HepG2 (cell line): ENCODE results near the gene ELL. TPM values are rescaled to one million over a fixed set of nuclear protein-coding genes. Genes with fewer than 3 reads are reported as not detected.
A peak's percentile ranks its signal among the peaks of the same experiment; 100 is the strongest.

Source experiments
- CCDC6 ChIP-seq: sonication (generic); formaldehyde crosslinking; IDR thresholded peaks from 2 replicates; pipeline ENCODE4 v1.8.1; 2022; ENCODE audit warnings: mild to moderate bottlenecking, missing genetic modification reagents, moderate library complexity
- CERS6 ChIP-seq: sonication (generic); formaldehyde crosslinking; IDR thresholded peaks from 2 replicates; pipeline ENCODE4 v1.5.0; 2020; ENCODE audit warnings: missing genetic modification reagents
- DBP ChIP-seq: sonication (generic); formaldehyde crosslinking; IDR thresholded peaks from 2 replicates; pipeline ENCODE4 v1.4.0; 2020; ENCODE audit warnings: missing genetic modification reagents; ENCODE audit errors: not compliant biosample characterization
- ELF4 ChIP-seq: sonication (generic); formaldehyde crosslinking; IDR thresholded peaks from 2 replicates; pipeline ENCODE4 v1.5.0; 2020; ENCODE audit warnings: missing genetic modification reagents, mild to moderate bottlenecking, moderate library complexity, borderline replicate concordance
- GPBP1L1 ChIP-seq: sonication (generic); formaldehyde crosslinking; IDR thresholded peaks from 2 replicates; pipeline ENCODE4 v1.5.0; 2020; ENCODE audit warnings: mild to moderate bottlenecking, missing genetic modification reagents
- JUND ChIP-seq: sonication (generic); formaldehyde crosslinking; IDR thresholded peaks from 2 replicates; pipeline ENCODE4 v1.8.0; 2022; ENCODE audit warnings: mild to moderate bottlenecking, missing genetic modification reagents
- KDM6A ChIP-seq: IDR thresholded peaks from 2 replicates; pipeline ENCODE4 v1.6.1; 2016; ENCODE audit warnings: low read depth
- LBX2 ChIP-seq: sonication (generic); formaldehyde crosslinking; IDR thresholded peaks from 2 replicates; pipeline ENCODE4 v1.5.0; 2020; ENCODE audit warnings: missing genetic modification reagents, mild to moderate bottlenecking, borderline replicate concordance
- MAF1 ChIP-seq: sonication (generic); formaldehyde crosslinking; IDR thresholded peaks from 2 replicates; pipeline ENCODE4 v1.5.0; 2020; ENCODE audit warnings: missing genetic modification reagents, borderline replicate concordance
- NR0B2 ChIP-seq: sonication (generic); formaldehyde crosslinking; IDR thresholded peaks from 2 replicates; pipeline ENCODE4 v1.4.0; 2020; ENCODE audit warnings: mild to moderate bottlenecking, missing genetic modification reagents
- PBX2 ChIP-seq: IDR thresholded peaks from 2 replicates; pipeline ENCODE4 v1.6.1; 2016; ENCODE audit warnings: control low read depth
- PRDM4 ChIP-seq: sonication (generic); formaldehyde crosslinking; IDR thresholded peaks from 2 replicates; pipeline ENCODE4 v1.9.0; 2021; ENCODE audit warnings: missing genetic modification reagents, borderline replicate concordance
- SNRNP70 ChIP-seq: fragments of 200-400 bp; formaldehyde crosslinking; IDR thresholded peaks from 2 replicates; pipeline ENCODE4 v1.6.1; 2017; ENCODE audit warnings: mild to moderate bottlenecking, low read depth, low read length, moderate library complexity
- ZBTB7B ChIP-seq: sonication (generic); formaldehyde crosslinking; IDR thresholded peaks from 2 replicates; pipeline ENCODE4 v1.4.0; 2020; ENCODE audit warnings: missing genetic modification reagents
- ZFY ChIP-seq: sonication (generic); formaldehyde crosslinking; IDR thresholded peaks from 2 replicates; pipeline ENCODE4 v1.4.0; 2020; ENCODE audit warnings: missing genetic modification reagents
- ZNF121 ChIP-seq: sonication (generic); formaldehyde crosslinking; IDR thresholded peaks from 2 replicates; pipeline ENCODE4 v1.5.0; 2020; ENCODE audit warnings: mild to moderate bottlenecking, missing genetic modification reagents
- ZNF225 ChIP-seq: sonication (generic); formaldehyde crosslinking; IDR thresholded peaks from 2 replicates; pipeline ENCODE4 v1.4.0; 2020; ENCODE audit warnings: mild to moderate bottlenecking, missing genetic modification reagents
- ZNF343 ChIP-seq: sonication (generic); formaldehyde crosslinking; IDR thresholded peaks from 2 replicates; pipeline ENCODE4 v1.4.0; 2020; ENCODE audit warnings: mild to moderate bottlenecking, missing genetic modification reagents
- ZNF468 ChIP-seq: sonication (generic); formaldehyde crosslinking; IDR thresholded peaks from 2 replicates; pipeline ENCODE4 v1.8.0; 2022; ENCODE audit warnings: mild to moderate bottlenecking, moderate library complexity, missing genetic modification reagents
- polyA plus RNA-seq, 8 experiments: library from polyadenylated mRNA; depleted of rRNA in 3 of 8; stranded (reverse) in 7 of 8; unstranded in 1 of 8; fragments of >200 nt; fragmentation: Illumina TruSeq in 4 of 8; extraction: Trizol in 4 of 8; gene quantifications; 2 replicates each; pipeline versions ENCODE4 v1.2.1 to v1.2.3, GENCODE V29; 2011 to 2016; ENCODE audit warnings: low read depth in 4 of 8, missing spikeins in 1 of 8, mixed read lengths in 1 of 8; ENCODE audit not compliant: insufficient read depth in 1 of 8
- total RNA-seq, 5 experiments: library from RNA; depleted of rRNA; stranded (reverse); fragments of >200 nt; fragmentation: Illumina TruSeq; extraction: Trizol; gene quantifications; 2 replicates each; pipeline ENCODE4 v1.2.3, GENCODE V29; 2016; ENCODE audit warnings: low read depth in 1 of 5

Gene ELL
- total and polyA plus RNA-seq, 2 of the 13 experiments (the other 11 are each of a cell fraction or from before 2014, with no cell fraction given), result 3.7 to 5.4 TPM

- TF ChIP-seq PBX2 (CRISPR knock-in tag), result peak; percentile 55; the same call in 1 of the 2 replicates
- no peak for TF ChIP-seq ZNF468 (CRISPR knock-in tag)
- no peak for TF ChIP-seq CERS6 (CRISPR knock-in tag)
- TF ChIP-seq DBP (CRISPR knock-in tag), result no peak
- TF ChIP-seq PRDM4 (CRISPR knock-in tag), result no peak
- TF ChIP-seq JUND (CRISPR knock-in tag), result peak; percentile 93
- TF ChIP-seq ZBTB7B (CRISPR knock-in tag), result peak; percentile 98
- TF ChIP-seq ZNF121 (CRISPR knock-in tag), result peak; percentile 75
- TF ChIP-seq CCDC6 (CRISPR knock-in tag), result peak; percentile 98
- peak; percentile 66; the same call in 1 of the 2 replicates for TF ChIP-seq ZFY (CRISPR knock-in tag)
- peak; percentile 69 for TF ChIP-seq ZNF343 (CRISPR knock-in tag)
- no peak for TF ChIP-seq SNRNP70
- TF ChIP-seq KDM6A (CRISPR knock-in tag), result peak; percentile 98
- no peak for TF ChIP-seq GPBP1L1
- TF ChIP-seq ZNF225 (CRISPR knock-in tag), result no peak; the same call in 1 of the 2 replicates
- peak; percentile 83; the same call in 1 of the 2 replicates for TF ChIP-seq MAF1
- peak; percentile 63; the same call in 1 of the 2 replicates for TF ChIP-seq NR0B2 (CRISPR knock-in tag)
- peak; percentile 15; the same call in 1 of the 2 replicates for TF ChIP-seq LBX2 (CRISPR knock-in tag)
- TF ChIP-seq ELF4 (CRISPR knock-in tag), result no peak
Observed at GRCh38 chr19:18514800-18515682, 6.8 kb downstream of the ELL start (continued).
